ENCODE data around the gene SLC4A9.

DNA sequence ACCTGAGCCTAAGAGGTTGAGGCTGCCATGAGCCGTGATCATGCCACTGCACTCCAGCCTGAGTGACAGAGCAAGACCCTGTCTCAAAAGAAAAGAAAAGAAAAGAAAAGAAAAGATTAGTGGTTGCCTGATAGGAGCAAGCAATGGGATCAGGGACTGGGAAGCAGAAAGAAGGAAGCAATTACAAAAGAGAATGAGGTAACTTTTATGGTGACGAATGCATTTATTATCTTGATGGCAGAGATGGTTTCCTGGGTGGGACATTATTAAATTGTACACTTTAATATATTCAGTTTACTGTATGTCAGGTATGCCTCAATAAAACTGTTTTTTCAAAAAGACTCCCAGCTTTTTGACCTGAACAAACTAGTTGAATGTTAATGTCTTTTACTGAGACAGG lies 49.6 kb upstream of the SLC4A9 start:
- TF ChIP-seq, protein P1, sequence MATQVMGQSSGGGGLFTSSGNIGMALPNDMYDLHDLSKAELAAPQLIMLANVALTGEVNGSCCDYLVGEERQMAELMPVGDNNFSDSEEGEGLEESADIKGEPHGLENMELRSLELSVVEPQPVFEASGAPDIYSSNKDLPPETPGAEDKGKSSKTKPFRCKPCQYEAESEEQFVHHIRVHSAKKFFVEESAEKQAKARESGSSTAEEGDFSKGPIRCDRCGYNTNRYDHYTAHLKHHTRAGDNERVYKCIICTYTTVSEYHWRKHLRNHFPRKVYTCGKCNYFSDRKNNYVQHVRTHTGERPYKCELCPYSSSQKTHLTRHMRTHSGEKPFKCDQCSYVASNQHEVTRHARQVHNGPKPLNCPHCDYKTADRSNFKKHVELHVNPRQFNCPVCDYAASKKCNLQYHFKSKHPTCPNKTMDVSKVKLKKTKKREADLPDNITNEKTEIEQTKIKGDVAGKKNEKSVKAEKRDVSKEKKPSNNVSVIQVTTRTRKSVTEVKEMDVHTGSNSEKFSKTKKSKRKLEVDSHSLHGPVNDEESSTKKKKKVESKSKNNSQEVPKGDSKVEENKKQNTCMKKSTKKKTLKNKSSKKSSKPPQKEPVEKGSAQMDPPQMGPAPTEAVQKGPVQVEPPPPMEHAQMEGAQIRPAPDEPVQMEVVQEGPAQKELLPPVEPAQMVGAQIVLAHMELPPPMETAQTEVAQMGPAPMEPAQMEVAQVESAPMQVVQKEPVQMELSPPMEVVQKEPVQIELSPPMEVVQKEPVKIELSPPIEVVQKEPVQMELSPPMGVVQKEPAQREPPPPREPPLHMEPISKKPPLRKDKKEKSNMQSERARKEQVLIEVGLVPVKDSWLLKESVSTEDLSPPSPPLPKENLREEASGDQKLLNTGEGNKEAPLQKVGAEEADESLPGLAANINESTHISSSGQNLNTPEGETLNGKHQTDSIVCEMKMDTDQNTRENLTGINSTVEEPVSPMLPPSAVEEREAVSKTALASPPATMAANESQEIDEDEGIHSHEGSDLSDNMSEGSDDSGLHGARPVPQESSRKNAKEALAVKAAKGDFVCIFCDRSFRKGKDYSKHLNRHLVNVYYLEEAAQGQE (IDR thresholded peaks at IDR 0.05; ENCODE audit: insufficient read depth in 1 of 2, low read depth in 2 of 2, low read length in 2 of 2), result no peak
- TF ChIP-seq POLR2AphosphoS5 (IDR thresholded peaks at IDR 0.05; ENCODE audit: low read depth, low read length) (no peak), SIN3A (IDR thresholded peaks at IDR 0.05; ENCODE audit: borderline replicate concordance, insufficient read depth, low read length) (no peak), TAF1 (IDR thresholded peaks at IDR 0.05; ENCODE audit: borderline replicate concordance, insufficient read depth, low read length) (no peak), FOXP2 (optimal IDR thresholded peaks at IDR 0.05; ENCODE audit: borderline replicate concordance, extremely low read depth, extremely low read length, insufficient read depth) (no peak)
